ENCODE measurements around the gene RBM3. TPM values are rescaled to one million over a fixed set of nuclear protein-coding genes. Genes with fewer than 3 reads are reported as not detected.

The RBM3 gene
- 174 and 295 TPM in 2 replicates for total RNA-seq

DNA sequence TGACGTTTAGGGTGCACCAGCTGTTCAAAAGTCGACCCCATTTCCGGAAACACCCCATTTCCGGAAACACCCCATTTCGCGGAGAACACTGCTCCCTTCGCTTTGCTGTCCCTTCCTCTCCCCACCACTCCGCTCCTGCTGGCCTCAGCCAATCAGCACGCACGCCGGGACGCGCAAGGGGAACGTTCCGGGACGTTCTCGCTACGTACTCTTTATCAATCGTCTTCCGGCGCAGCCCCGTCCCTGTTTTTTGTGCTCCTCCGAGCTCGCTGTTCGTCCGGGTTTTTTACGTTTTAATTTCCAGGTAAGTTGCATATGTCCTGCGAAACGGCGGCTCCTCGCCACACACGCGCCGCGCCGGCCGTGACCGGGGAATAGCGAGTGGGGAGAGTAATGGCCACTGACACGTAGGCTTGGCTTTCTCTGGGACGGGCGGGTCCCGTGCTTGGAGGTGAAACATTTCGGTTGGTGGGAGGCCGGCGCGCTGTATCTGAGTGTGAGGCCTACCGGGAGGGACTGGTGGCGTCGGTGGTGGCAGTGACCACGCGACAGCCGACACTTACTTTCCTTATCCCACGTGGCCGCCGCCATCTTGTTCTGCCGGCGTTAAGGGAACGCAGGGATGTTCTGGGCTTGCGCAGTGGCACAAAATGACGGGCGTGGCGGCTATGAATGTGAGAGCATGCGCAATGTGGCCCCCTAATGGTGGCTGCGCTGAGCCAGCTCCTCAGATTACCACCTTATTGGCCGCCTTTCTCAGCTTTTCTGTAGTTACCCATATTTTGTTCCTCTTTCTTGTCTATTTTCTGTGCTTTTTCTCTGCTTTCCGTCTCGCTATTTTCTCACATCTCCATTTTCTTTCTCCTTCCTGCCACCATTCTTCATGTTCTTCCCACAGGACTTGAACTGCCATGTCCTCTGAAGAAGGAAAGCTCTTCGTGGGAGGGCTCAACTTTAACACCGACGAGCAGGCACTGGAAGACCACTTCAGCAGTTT is at the start of gene RBM3:
Gene RBM3, plus strand, starts transcription at position 215 of the 997 bp plus-strand sequence. Its CDS starts 697 bp downstream, at position 912.

DNA sequence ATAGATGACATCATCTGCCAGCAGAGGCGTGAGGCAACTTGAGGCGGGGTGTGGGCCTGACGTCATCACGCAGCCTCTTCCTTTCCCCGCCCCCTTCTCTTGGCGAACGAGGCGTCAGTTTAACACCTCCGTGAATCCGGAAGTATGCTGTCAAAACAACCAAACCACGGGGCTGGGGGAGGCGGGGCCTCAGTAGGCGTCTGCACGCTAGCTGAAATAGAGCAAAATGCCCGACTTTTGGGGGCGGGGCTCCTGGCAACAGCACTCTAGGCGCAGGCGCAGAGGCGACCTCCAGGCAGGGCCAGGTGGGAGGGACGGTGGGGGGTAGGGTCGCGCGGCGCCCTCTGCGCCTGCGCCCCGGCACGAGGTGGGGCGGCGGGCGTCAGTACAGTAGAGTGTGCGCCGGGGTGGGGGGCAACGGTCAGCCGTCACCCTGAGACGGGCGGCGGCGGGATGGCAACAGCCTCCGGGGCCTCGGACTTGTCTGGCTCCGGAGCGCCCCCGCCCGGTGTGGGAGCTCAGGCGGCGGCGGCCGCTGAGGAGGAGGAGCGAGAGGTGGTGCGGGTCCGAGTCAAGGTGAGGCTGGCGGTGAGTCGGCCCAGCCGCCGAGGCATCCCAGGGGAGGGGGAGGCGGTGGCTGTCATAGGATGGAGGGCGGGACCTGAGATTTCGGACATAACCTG is 34.8 kb upstream of the RBM3 start, which contains the start of gene TBC1D25:
Gene TBC1D25, plus strand, starts transcription at position 370 of the 683 bp plus-strand sequence. Its CDS starts 84 bp downstream, at position 454.

DNA sequence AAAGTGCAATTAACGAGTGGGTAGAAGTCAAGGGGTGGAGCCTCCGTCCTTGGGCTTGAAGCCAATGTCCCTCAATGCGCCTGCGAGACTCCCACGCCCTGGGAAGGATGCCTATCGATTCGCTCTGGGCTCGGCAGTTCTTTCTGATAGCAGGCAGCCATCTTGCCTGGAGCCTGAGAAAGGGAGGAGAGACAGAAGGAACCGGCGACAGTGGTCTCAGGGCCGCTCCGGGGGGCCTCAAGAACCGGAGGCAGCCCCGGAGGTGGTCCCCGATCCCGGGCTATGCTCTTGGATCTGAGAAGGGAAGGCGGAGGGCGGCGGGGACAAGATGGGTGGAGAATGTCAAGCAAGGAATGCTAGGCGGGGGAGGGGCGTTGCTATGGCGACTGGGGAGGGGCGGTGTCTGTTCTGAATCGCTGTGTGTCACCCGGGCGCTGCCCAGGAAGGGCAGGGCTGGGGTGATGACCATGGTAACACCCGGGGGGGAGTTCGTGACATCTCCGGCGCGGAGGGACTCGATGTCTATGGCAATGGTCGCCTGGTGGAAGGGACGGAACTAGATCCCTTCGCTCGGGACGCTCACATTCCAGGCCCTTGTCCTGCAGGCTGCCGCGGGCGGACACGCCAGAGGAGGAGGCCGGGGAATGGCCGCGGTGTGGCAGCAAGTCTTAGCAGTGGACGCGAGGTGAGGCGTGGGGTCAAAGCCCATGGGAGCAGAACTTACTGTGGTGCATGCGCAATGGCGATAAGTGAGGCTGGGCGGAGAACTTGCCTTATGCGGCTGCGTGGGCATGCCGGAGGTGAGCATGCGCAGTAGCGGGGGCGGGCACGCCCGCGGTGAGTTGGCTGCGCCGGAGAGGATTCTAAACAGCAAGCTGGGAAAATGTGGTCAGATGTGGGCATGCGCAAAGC is 23.3 kb downstream of the RBM3 start, which contains the start of gene WDR13:
Gene WDR13, plus strand, starts transcription at position 140 of the 912 bp plus-strand sequence. Its CDS starts 505 bp downstream, at position 645.

Other genes with a start within 250 kb of the RBM3 start
- gene SSX3, start 217.8 kb upstream of the RBM3 start, total RNA-seq: not detected in 2 replicates
- not detected in 2 replicates for gene SSX4, start 190.9 kb upstream of the RBM3 start, total RNA-seq
- not detected in 2 replicates for gene SSX4B, start 162.5 kb upstream of the RBM3 start, total RNA-seq
- 7.7 and 12.6 TPM in 2 replicates for gene SLC38A5, start 104.2 kb upstream of the RBM3 start, total RNA-seq
- gene FTSJ1, start 98.3 kb upstream of the RBM3 start, total RNA-seq: 36.3 and 56.7 TPM in 2 replicates
- gene PORCN, start 65.5 kb upstream of the RBM3 start, total RNA-seq: 12.3 and 25.0 TPM in 2 replicates
- gene EBP, start 52.7 kb upstream of the RBM3 start, total RNA-seq: 35.2 and 87.9 TPM in 2 replicates
- 5.2 and 11.6 TPM in 2 replicates for gene TBC1D25, start 34.8 kb upstream of the RBM3 start, total RNA-seq
- 73.4 and 102 TPM in 2 replicates for gene WDR13, start 23.0 kb downstream of the RBM3 start, total RNA-seq
- 0.23 TPM in 1 of 2 replicates, not detected in the other for gene WAS, start 109.3 kb downstream of the RBM3 start, total RNA-seq
- 1.6 and 2.8 TPM in 2 replicates for gene SUV39H1, start 122.2 kb downstream of the RBM3 start, total RNA-seq
- gene GLOD5, start 187.3 kb downstream of the RBM3 start, total RNA-seq: not detected in 2 replicates
- gene GATA1, start 212.1 kb downstream of the RBM3 start, total RNA-seq: not detected in 2 replicates
- 38.2 and 44.4 TPM in 2 replicates for gene HDAC6, start 227.6 kb downstream of the RBM3 start, total RNA-seq